BE2C (cell line): Measurements from ENCODE around the gene SYNPO. TPM values are rescaled to one million over a fixed set of nuclear protein-coding genes. Genes with fewer than 3 reads are reported as not detected.

Experiments used
- DNase-seq: peaks from one replicate; pipeline ENCODE4 v3.0.0-alpha.2; 2020
- H3K27me3 ChIP-seq: fragments of 250-450 bp; sonication (Bioruptor Pico); 2 replicates; pipeline ENCODE4 v1.5.1; 2020; ENCODE audit warnings: mild to moderate bottlenecking
- H3K36me3 ChIP-seq: fragments of 250-450 bp; sonication (Bioruptor Pico); 2 replicates; pipeline ENCODE4 v1.5.1; 2020; ENCODE audit warnings: mild to moderate bottlenecking
- H3K4me1 ChIP-seq: fragments of 250-450 bp; sonication (Bioruptor Pico); 2 replicates; pipeline ENCODE4 v1.5.1; 2020
- H3K4me3 ChIP-seq: 2 replicates; pipeline ENCODE4 v1.5.1; 2011; ENCODE audit warnings: low read depth, low read length
- H3K9me3 ChIP-seq: fragments of 250-450 bp; sonication (Bioruptor Pico); 2 replicates; pipeline ENCODE4 v1.5.1; 2020
- CTCF ChIP-seq: IDR thresholded peaks from 2 replicates; pipeline ENCODE4 v1.5.1; 2012; ENCODE audit warnings: mild to moderate bottlenecking, low read depth, low read length
- polyA plus RNA-seq: library from polyadenylated mRNA; unstranded; fragments of >200 nt; gene quantifications from one replicate; pipeline ENCODE4 v1.2.1, GENCODE V29; 2012; ENCODE audit warnings: low read depth, missing spikeins; ENCODE audit not compliant: insufficient read length, insufficient read depth

Gene SYNPO
- 35.2 TPM for polyA plus RNA-seq

- peaks cover 81% of the 10 kb centered on the region for H3K4me1 ChIP-seq
- TF ChIP-seq CTCF = no peak; the same call in 1 of the 2 replicates
- H3K9me3 ChIP-seq = no peaks in the 10 kb centered on the region
- H3K27me3 ChIP-seq = no peaks in the 10 kb centered on the region
- H3K4me3 ChIP-seq = peak within 1 kb of the TSS; percentile 55
- DNase-seq = peak; percentile 63
- H3K36me3 ChIP-seq = no peaks in the 10 kb centered on the region
Observed at GRCh38 chr5:150640311-150641005, at the start of gene SYNPO. Gene SYNPO (plus strand): TSS chr5:150640660. CDS start chr5:150648276, 7,616 bp downstream.

GRCh38 chr5:150590979-150591695, 49.3 kb upstream of the SYNPO start:
- H3K4me1 ChIP-seq = peaks cover 33% of the 10 kb centered on the region
- DNase-seq = peak; percentile 79

GRCh38 chr5:150593593-150593992, 46.9 kb upstream of the SYNPO start:
- DNase-seq = no peak
- Histone ChIP-seq H3K4me3 (no peak overlapping the region), H3K9me3 (no peaks in the 10 kb centered on the region), H3K36me3 (no peaks in the 10 kb centered on the region), H3K4me1 (peaks cover 50% of the 10 kb centered on the region), H3K27me3 (no peaks in the 10 kb centered on the region)
- TF ChIP-seq CTCF = no peak

More at GRCh38 chr5:150590979-150591695, 49.3 kb upstream of the SYNPO start:
- Histone ChIP-seq H3K4me3 (0 out of 2 replicates have a peak overlapping the region, but pooled peaks have one; percentile 5), H3K27me3 (no peaks in the 10 kb centered on the region), H3K9me3 (no peaks in the 10 kb centered on the region), H3K36me3 (no peaks in the 10 kb centered on the region)
- no peak for TF ChIP-seq CTCF

GRCh38 chr5:150593996-150594395, 46.5 kb upstream of the SYNPO start:
- DNase-seq = no peak
- no peaks in the 10 kb centered on the region for H3K27me3 ChIP-seq
- TF ChIP-seq CTCF = no peak
- H3K4me3 ChIP-seq = no peak overlapping the region
- no peaks in the 10 kb centered on the region for H3K36me3 ChIP-seq
- peaks cover 52% of the 10 kb centered on the region for H3K4me1 ChIP-seq
- no peaks in the 10 kb centered on the region for H3K9me3 ChIP-seq

- H3K4me3 ChIP-seq = no peak overlapping the region
- no peaks in the 10 kb centered on the region for H3K27me3 ChIP-seq
- H3K9me3 ChIP-seq = no peaks in the 10 kb centered on the region
- no peak for DNase-seq
- TF ChIP-seq CTCF = no peak
- H3K36me3 ChIP-seq = no peaks in the 10 kb centered on the region
- peaks cover 56% of the 10 kb centered on the region for H3K4me1 ChIP-seq
Observed at GRCh38 chr5:150595466-150596031, 44.9 kb upstream of the SYNPO start.
